Ovary (tissue), 9 donors: ENCODE results near the gene AP1G2. TPM values are rescaled to one million over a fixed set of nuclear protein-coding genes. Genes with fewer than 3 reads are reported as not detected.

ENCODE experiments used
- DNase-seq, 5 donors: peaks; one replicate each; pipeline ENCODE4 v3.0.0-alpha.2; 2019 to 2020
- H3K27ac ChIP-seq, 2 donors: fragments of 200-600 bp; one replicate each; pipeline versions ENCODE4 v1.5.1 to v1.8.0; 2019 to 2022
- H3K27me3 ChIP-seq: fragments of 200-600 bp; one replicate; pipeline ENCODE4 v1.8.0; 2022
- H3K36me3 ChIP-seq: fragments of 200-600 bp; sonication (generic); one replicate; pipeline ENCODE4 v1.5.1; 2019
- H3K4me1 ChIP-seq: one replicate; pipeline ENCODE4 v1.8.1; 2013; ENCODE audit warnings: mild to moderate bottlenecking, moderate library complexity; ENCODE audit not compliant: insufficient read depth
- H3K4me3 ChIP-seq: fragments of 200-600 bp; sonication (generic); one replicate; pipeline ENCODE4 v1.5.1; 2017
- H3K9me3 ChIP-seq, 2 donors: fragments of 200-600 bp in 1 of 2; sonication (generic) in 1 of 2; one replicate each; pipeline versions ENCODE4 v1.5.1 to v1.8.1; 2013 to 2019; ENCODE audit warnings: mild to moderate bottlenecking in 1 of 2, moderate library complexity in 1 of 2
- EP300 ChIP-seq: sonication (generic); formaldehyde crosslinking; IDR thresholded peaks from one replicate; pipeline ENCODE4 v1.6.1; 2017; ENCODE audit warnings: antibody characterized with exemption
- POLR2A ChIP-seq: fragments of 450-650 bp; IDR thresholded peaks from one replicate; pipeline ENCODE4 v1.6.1; 2017; ENCODE audit warnings: antibody characterized with exemption, mild to moderate bottlenecking, moderate library complexity
- WGBS, 3 donors: extraction: QIAGEN DNeasy Blood & Tissue Kit in 1 of 3; methylation state at CpG; one replicate each; pipeline versions ENCODE4 v1.1.5 to v1.1.7; 2013 to 2017; 5-methylcytosine and 5-hydroxymethylcytosine counted together
- intact Hi-C, 4 donors: fragments of 100-400 bp; cut with DNase I; formaldehyde crosslinking; loops; one replicate each; pipeline versions ENCODE4 v1.11.0 to v1.15.1; 2022 to 2023
- polyA plus RNA-seq, 2 donors: library from polyadenylated mRNA; stranded (reverse); fragments of 200-250 nt in 1 of 2; fragments of 350-450 nt in 1 of 2; fragmentation: Illumina TruSeq in 1 of 2; extraction: RNeasy Lipid Tissue Mini Kit (QIAGEN cat#74804) in 1 of 2; gene quantifications; one replicate each; pipeline ENCODE4 v1.2.3, GENCODE V29; 2013 to 2014
- total RNA-seq, 7 donors: library from RNA; depleted of rRNA in 2 of 7; stranded (reverse); fragments of >200 nt in 2 of 7; fragmentation: NEBNext Ultra II Directional in 3 of 7; extraction: Animal tissue kit (Norgen Biotek cat#: 25700) in 3 of 7; gene quantifications; one replicate each; pipeline versions ENCODE4 v1.1.0 to v1.2.4, GENCODE V29; 2016 to 2023
- TF ChIP-seq, protein P1 (sequence below), 3 donors: fragments of 450-650 bp in 2 of 3; fragments of 200-600 bp in 1 of 3; IDR thresholded peaks; one replicate each; pipeline versions ENCODE4 v1.5.1 to v1.8.0; 2016 to 2022; ENCODE audit warnings: antibody characterized with exemption in 3 of 3, mild to moderate bottlenecking in 1 of 3
- donor health status: DM: no; HTN: no; CAD: no; lungs with moderate emphysema.
- donor health status: DM: no; HTN: no; CAD: no.
- donor health status: Bipolar disorder and iron deficiency.
- donor health status: DM: yes; HTN: yes; CAD: no.
- donor health status: DM: no; HTN: no; CAD: no.
- donor health status: DM: yes; HTN: yes; CAD: no.

AP1G2 gene
- total and polyA plus RNA-seq, 9 donors = 32.0 to 129 (median 87.6) TPM

DNA sequence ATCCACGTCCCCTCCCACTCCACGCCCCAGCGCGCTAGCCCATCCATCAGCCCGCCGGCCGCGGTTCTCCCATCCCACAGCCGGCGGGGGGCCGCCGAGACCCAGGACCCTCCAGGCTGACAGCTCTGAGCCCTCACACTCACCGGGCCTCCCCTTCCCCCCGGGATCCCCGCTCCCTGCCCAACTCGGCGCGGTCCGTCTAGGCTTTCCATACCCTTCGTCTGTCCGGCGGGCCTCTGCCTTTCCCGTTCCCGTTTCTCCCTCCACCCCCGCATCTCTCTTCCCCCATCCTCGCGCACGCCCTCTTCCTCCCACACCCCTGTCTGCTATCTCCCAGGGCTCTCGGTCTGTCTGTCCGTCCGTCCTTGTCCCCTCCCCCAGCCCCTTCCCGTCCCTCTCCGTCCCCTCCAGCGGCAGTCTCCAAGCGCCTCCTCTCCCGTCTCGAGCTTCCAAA is 16.8 kb downstream of the AP1G2 start:
- H3K4me1 ChIP-seq = peaks cover 3% of the 10 kb centered on the region
- DNase-seq = peak in 1 of 5 donors; percentile 52
- no peaks in the 10 kb centered on the region for H3K27me3 ChIP-seq
- TF ChIP-seq POLR2A = no peak
- no peak for TF ChIP-seq EP300
- TF ChIP-seq, protein P1, sequence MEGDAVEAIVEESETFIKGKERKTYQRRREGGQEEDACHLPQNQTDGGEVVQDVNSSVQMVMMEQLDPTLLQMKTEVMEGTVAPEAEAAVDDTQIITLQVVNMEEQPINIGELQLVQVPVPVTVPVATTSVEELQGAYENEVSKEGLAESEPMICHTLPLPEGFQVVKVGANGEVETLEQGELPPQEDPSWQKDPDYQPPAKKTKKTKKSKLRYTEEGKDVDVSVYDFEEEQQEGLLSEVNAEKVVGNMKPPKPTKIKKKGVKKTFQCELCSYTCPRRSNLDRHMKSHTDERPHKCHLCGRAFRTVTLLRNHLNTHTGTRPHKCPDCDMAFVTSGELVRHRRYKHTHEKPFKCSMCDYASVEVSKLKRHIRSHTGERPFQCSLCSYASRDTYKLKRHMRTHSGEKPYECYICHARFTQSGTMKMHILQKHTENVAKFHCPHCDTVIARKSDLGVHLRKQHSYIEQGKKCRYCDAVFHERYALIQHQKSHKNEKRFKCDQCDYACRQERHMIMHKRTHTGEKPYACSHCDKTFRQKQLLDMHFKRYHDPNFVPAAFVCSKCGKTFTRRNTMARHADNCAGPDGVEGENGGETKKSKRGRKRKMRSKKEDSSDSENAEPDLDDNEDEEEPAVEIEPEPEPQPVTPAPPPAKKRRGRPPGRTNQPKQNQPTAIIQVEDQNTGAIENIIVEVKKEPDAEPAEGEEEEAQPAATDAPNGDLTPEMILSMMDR (IDR thresholded peaks at IDR 0.05) = no peak
- H3K4me3 ChIP-seq = peak overlapping the region; percentile 46
- no peak overlapping the region for H3K27ac ChIP-seq
- H3K9me3 ChIP-seq = no peaks in the 10 kb centered on the region
- intact Hi-C loops = loop anchor here in 1 of 4 donors (10.0 kb wide), 1 partner anchor 226 kb away; the partner anchor contains the start of gene PABPN1
- whole genome bisulfite sequencing, 3 donors = 2% methylated on average over 37 of the region's 37 CpGs
- H3K36me3 ChIP-seq = no peaks in the 10 kb centered on the region

DNA sequence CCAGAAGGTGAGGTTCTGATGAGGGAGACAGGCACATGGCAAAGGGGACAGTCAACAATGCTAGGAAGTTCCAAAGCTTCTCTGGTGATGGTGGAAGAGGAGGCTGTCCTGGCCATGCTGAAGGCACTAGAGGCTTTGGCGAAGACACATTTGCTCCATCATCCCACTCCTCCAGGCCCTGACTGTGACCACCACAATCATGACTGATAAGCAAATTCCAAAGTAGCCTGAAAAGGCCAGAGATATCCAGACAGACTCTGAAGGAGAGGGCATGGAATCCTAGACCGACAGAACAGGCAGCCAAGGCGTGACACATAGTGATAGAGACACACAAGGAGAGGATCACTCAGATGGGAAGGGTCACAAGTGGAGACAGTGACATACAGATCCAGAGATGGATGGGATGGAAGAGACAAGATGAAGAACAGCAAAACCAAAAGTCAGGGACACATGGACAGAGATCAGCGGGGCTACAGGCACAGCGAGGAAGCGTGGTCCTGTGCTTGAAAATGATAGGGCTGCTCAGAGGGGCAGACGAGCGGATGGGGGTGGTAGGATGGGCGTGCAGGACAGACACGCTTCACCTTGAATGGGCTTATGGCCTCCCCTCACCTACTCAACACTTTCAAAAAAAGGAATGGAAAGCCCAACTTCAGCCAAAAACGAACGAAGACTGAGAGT is 17.3 kb downstream of the AP1G2 start:
- Histone ChIP-seq H3K36me3 (no peaks in the 10 kb centered on the region), H3K9me3 (no peaks in the 10 kb centered on the region), H3K4me1 (peaks cover 3% of the 10 kb centered on the region), H3K27me3 (no peaks in the 10 kb centered on the region), H3K4me3 (peak overlapping the region; percentile 46), H3K27ac (no peak overlapping the region)
- 42 to 50% (median 43%) methylated on average over 12 of the region's 12 CpGs for WGBS, 3 donors
- TF ChIP-seq POLR2A (no peak), EP300 (no peak)
- TF ChIP-seq, protein P1 (IDR thresholded peaks at IDR 0.05) = no peak
- intact Hi-C loops = loop anchor here in 1 of 4 donors (10.0 kb wide), 1 partner anchor 225 kb away; the partner anchor contains the start of gene PABPN1
- DNase-seq = no peak

DNA sequence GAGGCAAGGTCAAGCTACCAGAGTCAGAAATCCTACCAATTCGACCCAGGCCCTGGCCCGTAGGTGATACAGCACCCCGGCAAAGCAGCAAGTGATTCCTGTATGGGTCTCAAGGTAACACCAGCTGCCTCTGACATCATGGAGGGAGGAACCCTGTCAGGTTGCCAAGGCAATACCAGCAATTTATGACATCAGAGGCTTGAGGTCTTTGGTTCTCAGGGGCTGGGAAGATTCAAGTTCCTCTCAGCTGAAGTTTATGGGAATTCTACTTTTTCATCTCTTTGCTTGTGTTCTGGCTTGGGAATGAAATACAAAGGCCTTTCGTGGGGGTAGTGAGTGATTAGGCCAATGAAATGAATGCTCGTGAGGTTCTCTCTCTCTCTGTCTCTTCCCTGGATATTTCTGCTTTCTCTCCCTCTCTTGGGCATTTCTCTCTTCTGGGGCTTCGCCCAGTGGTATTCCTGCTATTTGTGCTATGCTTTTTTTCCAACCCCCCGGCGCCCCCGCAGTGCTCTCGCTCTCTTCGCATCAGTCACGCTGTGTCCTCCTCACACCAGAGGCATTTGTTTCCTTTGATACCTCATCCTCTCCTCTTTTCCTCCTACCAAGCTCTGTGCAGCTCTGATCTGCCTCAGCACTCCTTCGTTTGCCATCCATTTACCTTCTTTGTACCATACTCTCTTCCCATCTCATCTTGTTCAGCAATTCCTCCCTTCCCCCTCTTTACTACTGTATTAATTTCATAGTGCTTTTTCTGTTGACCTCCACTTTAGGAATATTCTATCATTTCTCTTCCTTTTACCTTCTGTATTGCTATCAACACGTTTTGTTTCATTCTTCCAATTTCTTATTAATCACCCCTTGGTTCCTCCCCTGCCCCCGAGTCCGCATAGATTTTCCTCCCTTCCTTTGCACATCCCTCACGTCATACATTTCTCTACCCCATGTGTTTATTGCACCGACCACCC is 19.0 kb downstream of the AP1G2 start:
- TF ChIP-seq POLR2A (no peak), EP300 (no peak)
- TF ChIP-seq, protein P1 (IDR thresholded peaks at IDR 0.05) = no peak
- Histone ChIP-seq H3K4me1 (peaks cover 3% of the 10 kb centered on the region), H3K27me3 (no peaks in the 10 kb centered on the region), H3K27ac (no peak overlapping the region), H3K9me3 (no peaks in the 10 kb centered on the region), H3K4me3 (no peak overlapping the region), H3K36me3 (no peaks in the 10 kb centered on the region)
- intact Hi-C loops = loop anchor here in 1 of 4 donors (5.0 kb wide), 1 partner anchor 71 kb away; no protein-coding TSS in a partner anchor
- 35 to 41% (median 39%) methylated on average over 18 of the region's 18 CpGs for WGBS, 3 donors
- DNase-seq = no peak

DNA sequence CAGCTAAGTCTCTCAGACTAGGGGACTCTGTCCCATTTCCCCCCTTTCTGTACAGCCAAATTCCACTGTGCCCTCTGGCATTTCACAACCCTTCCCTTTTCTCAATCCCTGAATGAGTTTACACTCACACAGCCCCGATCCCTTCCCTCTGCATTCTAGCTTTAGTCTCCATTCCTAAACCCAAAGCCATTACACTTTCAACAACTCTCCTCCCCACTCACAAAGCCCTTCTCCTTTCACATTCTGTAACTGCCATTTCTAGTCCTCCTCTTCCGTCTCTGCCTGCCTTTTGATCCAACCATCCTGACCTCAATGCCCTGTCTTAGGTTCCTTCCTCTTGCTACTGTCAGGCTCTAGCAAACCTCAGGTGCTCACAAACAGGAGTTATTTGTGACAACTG is 19.7 kb downstream of the AP1G2 start:
- no peaks in the 10 kb centered on the region for H3K27me3 ChIP-seq
- TF ChIP-seq POLR2A (no peak), EP300 (no peak)
- TF ChIP-seq, protein P1 (IDR thresholded peaks at IDR 0.05) = no peak
- H3K4me3 ChIP-seq = no peak overlapping the region
- no peaks in the 10 kb centered on the region for H3K9me3 ChIP-seq
- intact Hi-C loops = loop anchor here in 1 of 4 donors (5.0 kb wide), 1 partner anchor 71 kb away; no protein-coding TSS in a partner anchor
- no peak overlapping the region for H3K27ac ChIP-seq
- peaks cover 3% of the 10 kb centered on the region for H3K4me1 ChIP-seq
- DNase-seq = no peak
- no peaks in the 10 kb centered on the region for H3K36me3 ChIP-seq
- whole genome bisulfite sequencing, 3 donors = 75 to 78% (median 78%) methylated on average over 2 of the region's 2 CpGs
